K562 (cell line): Measurements from ENCODE around the gene MAP1LC3B2. TPM values are rescaled to one million over a fixed set of nuclear protein-coding genes. Genes with fewer than 3 reads are reported as not detected.
A peak's percentile ranks its signal among the peaks of the same experiment; 100 is the strongest.

Experiments
- BDP1 ChIP-seq: IDR thresholded peaks from 3 replicates; pipeline ENCODE4 v1.6.1; 2011; ENCODE audit not compliant: insufficient read length, insufficient read depth
- CREM ChIP-seq: IDR thresholded peaks from 2 replicates; pipeline ENCODE4 v1.6.1; 2014; ENCODE audit warnings: antibody characterized with exemption, low read depth
- DNMT1 ChIP-seq: fragments of 450-650 bp; IDR thresholded peaks from 2 replicates; pipeline ENCODE4 v1.6.1; 2016; ENCODE audit warnings: antibody characterized with exemption, mild to moderate bottlenecking
- E2F4 ChIP-seq: sonication (generic); formaldehyde crosslinking; IDR thresholded peaks from 2 replicates; pipeline ENCODE4 v1.8.0; 2022; ENCODE audit warnings: mild to moderate bottlenecking, low read depth, missing genetic modification reagents
- HLTF ChIP-seq: fragments of 450-650 bp; IDR thresholded peaks from 2 replicates; pipeline ENCODE4 v1.6.1; 2016
- JUND ChIP-seq, 2 experiments: IDR thresholded peaks; 2 replicates in 1 of 2; 3 replicates in 1 of 2; pipeline ENCODE4 v1.6.1; 2011; ENCODE audit warnings: borderline replicate concordance in 2 of 2, low read depth in 2 of 2, low read length in 2 of 2, improper control_type of control experiment in 1 of 2, missing biosample characterization in 1 of 2, missing genetic modification characterization in 1 of 2, missing genetic modification reagents in 1 of 2
- MAFK ChIP-seq: IDR thresholded peaks from 2 replicates; pipeline ENCODE4 v1.6.1; 2011; ENCODE audit warnings: low read length, improper control_type of control experiment
- MCM2 ChIP-seq: fragments of 450-650 bp; IDR thresholded peaks from 2 replicates; pipeline ENCODE4 v1.6.1; 2017; ENCODE audit warnings: low read depth, mild to moderate bottlenecking
- MEF2D ChIP-seq: conservative IDR thresholded peaks from 2 replicates; pipeline ENCODE4 v1.6.1; 2016; ENCODE audit warnings: low read depth, missing genetic modification characterization, missing compliant biosample characterization
- MLLT1 ChIP-seq, 2 experiments: fragments of 450-650 bp; IDR thresholded peaks; 2 replicates each; pipeline ENCODE4 v1.6.1; 2016
- MXI1 ChIP-seq: IDR thresholded peaks from 2 replicates; pipeline ENCODE4 v1.6.1; 2011; ENCODE audit warnings: low read depth, mild to moderate bottlenecking, improper control_type of control experiment, low read length
- PHTF2 ChIP-seq: fragments of 250-450 bp; sonication (Bioruptor Pico); IDR thresholded peaks from 2 replicates; pipeline ENCODE4 v1.5.0; 2021; ENCODE audit warnings: mild to moderate bottlenecking
- SPI1 ChIP-seq: IDR thresholded peaks from 2 replicates; pipeline ENCODE4 v1.6.1; 2011; ENCODE audit warnings: low read depth, low read length, control low read depth, borderline replicate concordance
- TCF7L2 ChIP-seq: fragments of 150-350 bp; IDR thresholded peaks from 2 replicates; pipeline ENCODE4 v1.6.1; 2016; ENCODE audit warnings: low read depth, mild to moderate bottlenecking, low read length, moderate library complexity
- TRIM28 ChIP-seq: fragments of 450-650 bp; IDR thresholded peaks from 2 replicates; pipeline ENCODE4 v1.6.1; 2017
- ZC3H11A ChIP-seq: IDR thresholded peaks from 2 replicates; pipeline ENCODE4 v1.6.1; 2012; ENCODE audit warnings: low read depth, low read length, improper control_type of control experiment
- ZNF274 ChIP-seq: IDR thresholded peaks from 2 replicates; pipeline ENCODE4 v1.6.1; 2011; ENCODE audit warnings: low read depth, mild to moderate bottlenecking, low read length, moderate library complexity, borderline replicate concordance
- ZNF384 ChIP-seq: IDR thresholded peaks from 2 replicates; pipeline ENCODE4 v1.6.1; 2012; ENCODE audit warnings: low read depth, low read length, improper control_type of control experiment
- polyA plus RNA-seq, 8 experiments: library from polyadenylated mRNA; depleted of rRNA in 4 of 8; stranded (reverse) in 5 of 8; unstranded in 3 of 8; fragments of >200 nt; fragmentation: Nextera tagmentation in 2 of 8; fragmentation: Illumina TruSeq in 1 of 8; extraction: Ambion mirVana in 2 of 8; extraction: Trizol in 1 of 8; gene quantifications; 2 replicates each; pipeline versions ENCODE4 v1.2.1 to v1.2.3, GENCODE V29; 2011 to 2014; ENCODE audit warnings: inconsistent platforms in 1 of 8, missing spikeins in 1 of 8
- total RNA-seq, 7 experiments: library from RNA; depleted of rRNA in 6 of 7; stranded (reverse); fragments of >200 nt in 6 of 7; fragmentation: Illumina TruSeq in 2 of 7; extraction: Trizol in 2 of 7; gene quantifications; 2 replicates each; pipeline versions ENCODE4 v1.2.1 to v1.2.3, GENCODE V29; 2011 to 2021; ENCODE audit warnings: low replicate concordance in 1 of 7
- TF ChIP-seq, protein P1 (sequence below): sonication (generic); formaldehyde crosslinking; IDR thresholded peaks from 2 replicates; pipeline ENCODE4 v1.8.1; 2022; ENCODE audit warnings: missing genetic modification reagents
- TF ChIP-seq, protein P2 (sequence below): fragments of 250-450 bp; sonication (Bioruptor Pico); IDR thresholded peaks from 2 replicates; pipeline ENCODE4 v1.5.0; 2020; ENCODE audit warnings: mild to moderate bottlenecking, borderline replicate concordance

Gene MAP1LC3B2
- total and polyA plus RNA-seq, 9 of the 15 experiments (the other 6 are each of a cell fraction or from before 2014, with no cell fraction given) = 0.53 to 2.8 (median 0.76) TPM; not detected in 2

- TF ChIP-seq TCF7L2 (no peak), CREM (peak; percentile 47; the same call in 1 of the 2 replicates), MCM2 (no peak), ZNF384 (no peak), SPI1 (no peak), MXI1 (no peak), PHTF2 (no peak), BDP1 (no peak), MLLT1 (IDR thresholded peaks at IDR 0.05) (0 out of 4 replicates have a peak, but pooled peaks of 1 of the 2 experiments have one; percentile 44), E2F4 (CRISPR knock-in tag) (no peak), MAFK (peak; percentile 66; the same call in 1 of the 2 replicates), DNMT1 (no peak), ZNF274 (no peak), JUND (IDR thresholded peaks at IDR 0.05; ENCODE audit: borderline replicate concordance, low read depth, low read length) (peak; percentile 96), JUND (tag; IDR thresholded peaks at IDR 0.05; ENCODE audit: borderline replicate concordance, low read depth, low read length) (peak; percentile 90), HLTF (no peak), MEF2D (tag) (peak; percentile 63; the same call in 1 of the 2 replicates), TRIM28 (no peak), ZC3H11A (no peak)
- TF ChIP-seq, protein P1, sequence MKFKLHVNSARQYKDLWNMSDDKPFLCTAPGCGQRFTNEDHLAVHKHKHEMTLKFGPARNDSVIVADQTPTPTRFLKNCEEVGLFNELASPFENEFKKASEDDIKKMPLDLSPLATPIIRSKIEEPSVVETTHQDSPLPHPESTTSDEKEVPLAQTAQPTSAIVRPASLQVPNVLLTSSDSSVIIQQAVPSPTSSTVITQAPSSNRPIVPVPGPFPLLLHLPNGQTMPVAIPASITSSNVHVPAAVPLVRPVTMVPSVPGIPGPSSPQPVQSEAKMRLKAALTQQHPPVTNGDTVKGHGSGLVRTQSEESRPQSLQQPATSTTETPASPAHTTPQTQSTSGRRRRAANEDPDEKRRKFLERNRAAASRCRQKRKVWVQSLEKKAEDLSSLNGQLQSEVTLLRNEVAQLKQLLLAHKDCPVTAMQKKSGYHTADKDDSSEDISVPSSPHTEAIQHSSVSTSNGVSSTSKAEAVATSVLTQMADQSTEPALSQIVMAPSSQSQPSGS = no peak
- TF ChIP-seq, protein P2, sequence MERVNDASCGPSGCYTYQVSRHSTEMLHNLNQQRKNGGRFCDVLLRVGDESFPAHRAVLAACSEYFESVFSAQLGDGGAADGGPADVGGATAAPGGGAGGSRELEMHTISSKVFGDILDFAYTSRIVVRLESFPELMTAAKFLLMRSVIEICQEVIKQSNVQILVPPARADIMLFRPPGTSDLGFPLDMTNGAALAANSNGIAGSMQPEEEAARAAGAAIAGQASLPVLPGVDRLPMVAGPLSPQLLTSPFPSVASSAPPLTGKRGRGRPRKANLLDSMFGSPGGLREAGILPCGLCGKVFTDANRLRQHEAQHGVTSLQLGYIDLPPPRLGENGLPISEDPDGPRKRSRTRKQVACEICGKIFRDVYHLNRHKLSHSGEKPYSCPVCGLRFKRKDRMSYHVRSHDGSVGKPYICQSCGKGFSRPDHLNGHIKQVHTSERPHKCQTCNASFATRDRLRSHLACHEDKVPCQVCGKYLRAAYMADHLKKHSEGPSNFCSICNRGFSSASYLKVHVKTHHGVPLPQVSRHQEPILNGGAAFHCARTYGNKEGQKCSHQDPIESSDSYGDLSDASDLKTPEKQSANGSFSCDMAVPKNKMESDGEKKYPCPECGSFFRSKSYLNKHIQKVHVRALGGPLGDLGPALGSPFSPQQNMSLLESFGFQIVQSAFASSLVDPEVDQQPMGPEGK = no peak
Observed at GRCh38 chr12:116551952-116552772, 7.0 kb upstream of the MAP1LC3B2 start (continued).
